Measurements from ENCODE around the gene MISP.

- TF ChIP-seq CSDC2 (CRISPR knock-in tag; IDR thresholded peaks at IDR 0.05) (no peak), RARB (CRISPR knock-in tag; IDR thresholded peaks at IDR 0.05) (no peak), ZFP30 (CRISPR knock-in tag; IDR thresholded peaks at IDR 0.05) (no peak), ZNF70 (CRISPR knock-in tag; IDR thresholded peaks at IDR 0.05) (no peak), ZFP3 (CRISPR knock-in tag; IDR thresholded peaks at IDR 0.05) (no peak), CSRNP3 (CRISPR knock-in tag; IDR thresholded peaks at IDR 0.05) (no peak), ISL1 (CRISPR knock-in tag; IDR thresholded peaks at IDR 0.05) (no peak), POU6F1 (CRISPR knock-in tag; IDR thresholded peaks at IDR 0.05; ENCODE audit: borderline replicate concordance, low read depth) (no peak), PATZ1 (CRISPR knock-in tag; IDR thresholded peaks at IDR 0.05; ENCODE audit: borderline replicate concordance) (no peak), TOX (CRISPR knock-in tag; IDR thresholded peaks at IDR 0.05; ENCODE audit: borderline replicate concordance) (no peak), TCF4 (CRISPR knock-in tag; IDR thresholded peaks at IDR 0.05; ENCODE audit: borderline replicate concordance) (no peak), OSR1 (CRISPR knock-in tag; IDR thresholded peaks at IDR 0.05) (no peak), GLIS3 (CRISPR knock-in tag; IDR thresholded peaks at IDR 0.05) (no peak)
Observed at GRCh38 chr19:776549-776948, 25.6 kb downstream of the MISP start.
